ENCODE measurements around the gene ARFRP1. TPM values are rescaled to one million over a fixed set of nuclear protein-coding genes. Genes with fewer than 3 reads are reported as not detected.
"Not testable (repeated sequence)": the region's sequence is repeated elsewhere in the genome, so short reads cannot be mapped to it uniquely, and the experiment has no call there.

Gene ARFRP1
- total RNA-seq, 1 donor from 2014 or later = 51.0 TPM

DNA sequence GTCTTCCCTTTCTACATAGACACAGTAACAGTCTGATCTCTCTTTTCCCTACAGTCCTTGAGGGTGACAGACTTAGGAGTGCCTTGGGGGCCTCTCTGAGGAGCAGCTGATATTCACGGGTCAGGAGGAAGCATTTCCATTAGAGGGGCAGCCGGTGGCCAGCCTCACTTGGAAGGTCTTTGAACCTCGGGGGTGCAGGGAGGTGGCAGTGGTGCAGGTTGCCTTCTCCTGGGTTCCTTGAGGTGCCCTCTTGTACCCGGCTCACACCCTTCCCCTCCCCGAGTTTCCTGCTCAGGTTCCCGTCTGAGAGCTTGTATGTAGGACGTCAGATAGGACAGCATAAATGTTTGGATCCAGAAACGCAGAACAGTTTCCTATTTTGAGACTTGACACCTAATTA is 47.2 kb downstream of the ARFRP1 start:
- Mint-ChIP-seq H3K36me3 (ENCODE audit: insufficient read depth) (no peaks in the 10 kb centered on the region), H3K4me3 (ENCODE audit: low read depth) (no peak overlapping the region), H3K9me3 (ENCODE audit: low read depth) (no peaks in the 10 kb centered on the region), H3K4me1 (ENCODE audit: low read depth) (peaks cover 15% of the 10 kb centered on the region), H3K27me3 (no peaks in the 10 kb centered on the region), H3K27ac (no peak overlapping the region)
- no peak for DNase-seq (ENCODE audit: low spot score, unreplicated experiment)
- TF ChIP-seq, protein P1, sequence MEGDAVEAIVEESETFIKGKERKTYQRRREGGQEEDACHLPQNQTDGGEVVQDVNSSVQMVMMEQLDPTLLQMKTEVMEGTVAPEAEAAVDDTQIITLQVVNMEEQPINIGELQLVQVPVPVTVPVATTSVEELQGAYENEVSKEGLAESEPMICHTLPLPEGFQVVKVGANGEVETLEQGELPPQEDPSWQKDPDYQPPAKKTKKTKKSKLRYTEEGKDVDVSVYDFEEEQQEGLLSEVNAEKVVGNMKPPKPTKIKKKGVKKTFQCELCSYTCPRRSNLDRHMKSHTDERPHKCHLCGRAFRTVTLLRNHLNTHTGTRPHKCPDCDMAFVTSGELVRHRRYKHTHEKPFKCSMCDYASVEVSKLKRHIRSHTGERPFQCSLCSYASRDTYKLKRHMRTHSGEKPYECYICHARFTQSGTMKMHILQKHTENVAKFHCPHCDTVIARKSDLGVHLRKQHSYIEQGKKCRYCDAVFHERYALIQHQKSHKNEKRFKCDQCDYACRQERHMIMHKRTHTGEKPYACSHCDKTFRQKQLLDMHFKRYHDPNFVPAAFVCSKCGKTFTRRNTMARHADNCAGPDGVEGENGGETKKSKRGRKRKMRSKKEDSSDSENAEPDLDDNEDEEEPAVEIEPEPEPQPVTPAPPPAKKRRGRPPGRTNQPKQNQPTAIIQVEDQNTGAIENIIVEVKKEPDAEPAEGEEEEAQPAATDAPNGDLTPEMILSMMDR (IDR thresholded peaks at IDR 0.05; ENCODE audit: unreplicated experiment) = no peak

DNA sequence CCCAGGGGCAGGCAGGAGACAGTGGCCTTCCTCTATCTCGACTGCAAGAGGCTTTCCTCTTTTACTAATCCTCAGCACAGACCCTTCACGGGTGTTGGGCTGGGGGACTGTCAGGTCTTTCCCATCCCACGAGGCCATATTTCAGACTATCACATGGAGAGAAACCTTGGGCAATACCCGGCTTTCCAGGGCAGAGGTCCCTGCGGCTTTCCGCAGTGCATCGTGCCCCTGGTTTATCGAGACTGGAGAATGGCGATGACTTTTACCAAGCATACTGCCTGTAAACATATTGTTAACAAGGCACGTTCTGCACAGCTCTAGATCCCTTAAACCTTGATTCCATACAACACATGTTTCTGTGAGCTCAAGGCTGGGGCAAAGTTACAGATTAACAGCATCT is 47.6 kb downstream of the ARFRP1 start:
- not testable (repeated sequence) for H3K36me3 Mint-ChIP-seq (ENCODE audit: insufficient read depth); H3K9me3 Mint-ChIP-seq (ENCODE audit: low read depth); DNase-seq (ENCODE audit: low spot score, unreplicated experiment); H3K27ac Mint-ChIP-seq; H3K27me3 Mint-ChIP-seq
- H3K4me3 Mint-ChIP-seq (ENCODE audit: low read depth) = peak overlapping the region; percentile 95
- H3K4me1 Mint-ChIP-seq (ENCODE audit: low read depth) = peaks cover 15% of the 10 kb centered on the region

DNA sequence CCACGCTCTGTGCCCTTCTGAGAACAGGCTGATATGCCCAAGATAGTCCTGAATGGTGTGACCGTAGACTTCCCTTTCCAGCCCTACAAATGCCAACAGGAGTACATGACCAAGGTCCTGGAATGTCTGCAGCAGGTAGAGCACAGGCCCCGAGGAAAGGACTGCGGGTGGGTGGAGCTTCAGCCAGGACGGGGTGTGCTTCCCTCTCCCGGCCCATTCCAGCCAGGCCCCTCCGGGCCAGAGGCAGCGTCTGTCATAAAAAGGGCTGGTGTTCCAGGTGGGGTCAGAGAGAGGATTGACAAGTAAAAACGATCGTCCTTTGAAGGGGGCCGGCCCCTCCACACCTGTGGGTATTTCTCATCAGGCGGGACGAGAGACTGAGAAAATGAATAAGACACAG is 48.4 kb downstream of the ARFRP1 start:
- H3K36me3 Mint-ChIP-seq (ENCODE audit: insufficient read depth) = no peaks in the 10 kb centered on the region
- TF ChIP-seq, protein P1 (IDR thresholded peaks at IDR 0.05; ENCODE audit: unreplicated experiment) = no peak
- peak overlapping the region; percentile 95 for H3K4me3 Mint-ChIP-seq (ENCODE audit: low read depth)
- no peaks in the 10 kb centered on the region for H3K9me3 Mint-ChIP-seq (ENCODE audit: low read depth)
- H3K27me3 Mint-ChIP-seq = peaks cover 4% of the 10 kb centered on the region
- peaks cover 15% of the 10 kb centered on the region for H3K4me1 Mint-ChIP-seq (ENCODE audit: low read depth)
- H3K27ac Mint-ChIP-seq = no peak overlapping the region
- DNase-seq (ENCODE audit: low spot score, unreplicated experiment) = no peak

DNA sequence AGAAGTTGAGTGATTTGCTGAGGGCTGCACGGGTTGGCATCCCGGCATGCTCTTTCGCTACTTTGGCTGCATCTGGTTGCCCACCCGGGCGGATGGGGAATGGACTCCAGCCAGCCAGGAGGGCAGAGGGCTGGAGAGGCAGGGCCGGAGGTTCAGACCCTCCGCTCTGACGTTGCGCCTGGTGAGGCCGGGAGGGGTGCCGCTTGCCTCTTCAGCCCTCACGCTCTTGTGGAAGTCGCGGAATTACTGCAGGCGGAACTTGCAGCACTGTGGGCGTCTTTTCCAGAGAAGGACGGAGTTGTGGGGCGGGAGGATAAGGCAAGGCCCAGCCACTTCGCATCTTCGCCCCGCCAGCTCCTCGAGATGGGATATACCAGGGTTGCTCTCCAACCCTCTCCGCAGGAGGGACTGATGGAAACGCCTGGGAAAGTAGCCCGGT is 49.0 kb downstream of the ARFRP1 start:
- Mint-ChIP-seq H3K9me3 (ENCODE audit: low read depth) (no peaks in the 10 kb centered on the region), H3K36me3 (ENCODE audit: insufficient read depth) (no peaks in the 10 kb centered on the region), H3K27ac (peak overlapping the region; percentile 86), H3K27me3 (peaks cover 4% of the 10 kb centered on the region), H3K4me3 (ENCODE audit: low read depth) (peak overlapping the region; percentile 95), H3K4me1 (ENCODE audit: low read depth) (peaks cover 17% of the 10 kb centered on the region)
- no peak for DNase-seq (ENCODE audit: low spot score, unreplicated experiment)
- TF ChIP-seq, protein P1 (IDR thresholded peaks at IDR 0.05; ENCODE audit: unreplicated experiment) = no peak

DNA sequence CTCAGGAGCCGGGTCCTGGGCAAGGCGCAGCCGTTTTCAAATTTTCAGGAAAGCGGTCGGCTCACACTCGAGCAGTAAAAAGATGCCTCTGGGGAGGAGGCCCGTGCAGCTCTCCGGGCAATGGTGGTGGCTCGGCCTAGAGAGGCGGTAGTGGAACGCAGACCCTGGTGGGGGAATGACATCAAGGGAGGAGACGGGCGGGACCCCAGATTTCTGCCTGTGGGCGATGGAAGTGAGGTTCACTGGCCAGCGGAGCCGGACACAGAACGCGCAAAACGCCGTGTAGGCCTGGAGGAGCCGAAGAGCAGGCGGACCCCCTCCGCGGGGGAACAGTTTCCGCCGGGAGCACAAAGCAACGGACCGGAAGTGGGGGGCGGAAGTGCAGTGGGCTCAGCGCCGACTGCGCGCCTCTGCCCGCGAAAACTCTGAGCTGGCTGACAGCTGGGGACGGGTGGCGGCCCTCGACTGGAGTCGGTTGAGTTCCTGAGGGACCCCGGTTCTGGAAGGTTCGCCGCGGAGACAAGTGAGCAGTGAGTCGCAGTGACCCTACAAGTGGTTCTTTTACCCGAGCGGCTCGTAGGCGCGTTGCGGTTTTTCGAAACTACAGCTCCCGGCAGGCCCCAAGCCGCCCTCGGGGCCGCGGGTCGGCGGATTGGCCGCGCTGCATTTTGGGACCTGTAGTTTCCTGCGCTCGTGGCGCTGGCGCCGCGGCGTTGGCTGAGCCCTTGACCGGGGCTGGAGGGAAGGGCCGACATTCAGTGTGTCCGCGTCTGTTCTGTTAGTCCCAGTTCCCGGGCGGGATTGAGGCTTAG is 49.6 kb downstream of the ARFRP1 start, which contains the start of gene RTEL1:
Gene RTEL1 (plus strand): TSS at position 376 of the 812 bp plus-strand sequence. CDS start 1,091 bp downstream, outside the sequence.
- H3K4me3 Mint-ChIP-seq (ENCODE audit: low read depth) = peak within 1 kb of the TSS; percentile 95
- H3K4me1 Mint-ChIP-seq (ENCODE audit: low read depth) = peaks cover 17% of the 10 kb centered on the region
- no peaks in the 10 kb centered on the region for H3K9me3 Mint-ChIP-seq (ENCODE audit: low read depth)
- TF ChIP-seq, protein P1 (IDR thresholded peaks at IDR 0.05; ENCODE audit: unreplicated experiment) = no peak
- no peaks in the 10 kb centered on the region for H3K36me3 Mint-ChIP-seq (ENCODE audit: insufficient read depth)
- H3K27ac Mint-ChIP-seq = peak within 1 kb of the TSS; percentile 86
- H3K27me3 Mint-ChIP-seq = peaks cover 4% of the 10 kb centered on the region
- DNase-seq (ENCODE audit: low spot score, unreplicated experiment) = peak; percentile 81

Measured in progenitor cell of endocrine pancreas (in vitro differentiated cells).